Smooth muscle cell (in vitro differentiated cells): ENCODE measurements around the gene SLC2A9. TPM values are rescaled to one million over a fixed set of nuclear protein-coding genes. Genes with fewer than 3 reads are reported as not detected.
A peak's percentile ranks its signal among the peaks of the same experiment; 100 is the strongest.

ENCODE experiments used
- DNase-seq: peaks from one replicate; lab custom pipeline; 2025; ENCODE audit not compliant: unreplicated experiment; lab: John Stamatoyannopoulos, UW
- H2AFZ ChIP-seq: fragments of 200-600 bp; sonication (generic); 2 replicates; pipeline ENCODE4 v1.6.0; 2016; ENCODE audit warnings: antibody characterized with exemption, low read depth, mild to moderate bottlenecking
- H3F3A ChIP-seq: fragments of 200-600 bp; sonication (generic); 2 replicates; pipeline ENCODE4 v1.6.0; 2017; ENCODE audit warnings: antibody characterized with exemption, low read depth
- H3K27ac ChIP-seq: fragments of 200-600 bp; sonication (generic); 2 replicates; pipeline ENCODE4 v1.5.1; 2016; ENCODE audit warnings: low read depth, mild to moderate bottlenecking
- H3K27me3 ChIP-seq: fragments of 200-600 bp; sonication (generic); 2 replicates; pipeline ENCODE4 v1.6.1; 2016; ENCODE audit warnings: low read depth, mild to moderate bottlenecking
- H3K36me3 ChIP-seq: fragments of 200-600 bp; sonication (generic); 2 replicates; pipeline ENCODE4 v1.5.1; 2016; ENCODE audit warnings: low read depth
- H3K4me1 ChIP-seq: fragments of 200-600 bp; sonication (generic); 2 replicates; pipeline ENCODE4 v1.5.1; 2016; ENCODE audit warnings: low read depth
- H3K4me2 ChIP-seq: fragments of 200-600 bp; sonication (generic); 2 replicates; pipeline ENCODE4 v1.6.0; 2016; ENCODE audit warnings: mild to moderate bottlenecking
- H3K4me3 ChIP-seq: fragments of 200-600 bp; sonication (generic); 2 replicates; pipeline ENCODE4 v1.5.1; 2016; ENCODE audit warnings: mild to moderate bottlenecking
- H3K79me2 ChIP-seq: fragments of 200-600 bp; sonication (generic); 2 replicates; pipeline ENCODE4 v1.6.0; 2016; ENCODE audit warnings: low read depth, mild to moderate bottlenecking
- H3K9ac ChIP-seq: fragments of 200-600 bp; sonication (generic); 2 replicates; pipeline ENCODE4 v1.6.0; 2016; ENCODE audit warnings: low read depth
- H3K9me3 ChIP-seq: fragments of 200-600 bp; sonication (generic); replicated peaks from 2 replicates; pipeline ENCODE4 v1.5.1; 2016; ENCODE audit warnings: low read depth
- H4K20me1 ChIP-seq: fragments of 200-600 bp; sonication (generic); 2 replicates; pipeline ENCODE4 v1.6.0; 2016; ENCODE audit warnings: low read depth
- WGBS: methylation state at CpG from one replicate; pipeline ENCODE4 v1.1.7; 2016; ENCODE audit warnings: low lambda C conversion rate; 5-methylcytosine and 5-hydroxymethylcytosine counted together
- polyA plus RNA-seq: library from polyadenylated mRNA; unstranded; fragments of >200 nt; fragmentation: Nextera tagmentation; extraction: Ambion mirVana; gene quantifications from 2 replicates; pipeline ENCODE4 v1.2.1, GENCODE V29; 2016
- total RNA-seq: library from RNA; depleted of rRNA; stranded (reverse); fragments of >200 nt; gene quantifications from 2 replicates; pipeline ENCODE4 v1.2.3, GENCODE V29; 2014
- TF ChIP-seq, protein P1 (sequence below): fragments of 200-600 bp; sonication (generic); IDR thresholded peaks from 2 replicates; pipeline ENCODE4 v1.5.1; 2017; ENCODE audit warnings: borderline replicate concordance, mild to moderate bottlenecking, antibody characterized with exemption; ENCODE audit not compliant: insufficient read depth, poor library complexity, severe bottlenecking

SLC2A9 gene
- total and polyA plus RNA-seq, 2 experiments from 2014 or later: 1.3 to 2.2 TPM

DNA sequence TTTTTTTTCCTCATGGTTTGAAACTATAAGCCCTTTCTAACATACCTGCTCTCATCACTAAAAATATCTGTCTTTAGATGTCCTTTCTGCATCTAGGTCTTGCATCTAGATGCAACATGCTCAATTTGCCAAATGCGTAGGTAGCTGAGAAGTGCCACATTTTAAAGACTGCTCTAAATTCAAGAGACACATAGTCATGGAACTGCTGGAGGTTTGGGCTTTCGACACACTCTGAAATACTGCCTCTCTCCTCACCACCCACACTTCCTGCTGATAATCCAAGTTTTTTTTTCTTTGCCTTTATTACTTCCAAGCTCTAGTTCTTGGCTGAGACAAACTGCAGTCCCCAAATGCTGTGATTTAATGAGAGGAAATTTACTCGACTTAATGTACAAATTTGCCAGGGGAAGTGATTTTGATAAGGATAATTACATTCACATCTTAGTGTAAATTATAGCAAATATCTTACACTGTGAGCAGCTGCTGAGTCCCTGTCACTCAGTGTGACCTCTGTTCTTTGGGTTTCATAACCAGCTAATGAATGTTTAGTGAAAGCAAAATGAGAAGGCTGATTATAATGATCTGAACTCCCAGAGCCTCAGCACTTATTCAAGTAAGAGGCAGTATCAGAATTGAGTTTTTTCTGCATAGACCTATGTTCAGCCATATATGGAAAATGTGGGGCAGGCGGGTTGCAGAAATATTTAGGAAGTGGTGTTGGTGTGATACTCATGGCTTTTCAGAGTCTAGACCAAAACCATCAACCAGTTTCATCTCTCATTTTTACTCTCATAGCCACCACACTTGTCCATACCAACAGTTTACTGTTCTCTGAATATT is 208.6 kb downstream of the SLC2A9 start:
- no peak for DNase-seq
- 28% methylated on average over 4 of the region's 4 CpGs for WGBS

DNA sequence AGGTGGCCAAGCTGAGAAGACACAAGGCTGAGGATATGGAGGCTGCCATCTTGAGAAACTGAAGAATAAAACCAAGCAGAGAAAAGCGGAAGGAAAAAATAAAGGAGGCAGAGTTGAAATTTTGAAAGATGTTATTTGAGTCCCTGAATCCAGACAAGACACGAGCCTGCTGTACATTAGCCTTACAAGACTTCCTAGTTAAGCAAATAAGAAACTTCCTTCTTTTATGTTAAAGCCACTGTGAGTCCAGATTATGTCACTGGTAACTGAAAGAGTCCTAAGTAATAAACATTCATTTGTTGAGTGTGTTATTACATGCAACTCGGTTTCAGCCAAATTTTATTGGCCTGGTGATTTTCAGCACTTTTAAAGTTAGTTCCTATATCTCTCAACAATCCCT is 209.5 kb downstream of the SLC2A9 start:
- H2AFZ ChIP-seq: no peak overlapping the region
- peaks cover 11% of the 10 kb centered on the region for H3F3A ChIP-seq
- H3K79me2 ChIP-seq: no peaks in the 10 kb centered on the region
- no peaks in the 10 kb centered on the region for H3K36me3 ChIP-seq
- 47% methylated on average over 3 of the region's 3 CpGs for WGBS
- H3K9me3 ChIP-seq: no peaks in the 10 kb centered on the region
- DNase-seq: no peak
- no peak overlapping the region for H3K9ac ChIP-seq
- H3K27me3 ChIP-seq: peaks cover 42% of the 10 kb centered on the region
- H3K4me2 ChIP-seq: peak overlapping the region; percentile 71
- H4K20me1 ChIP-seq: no peaks in the 10 kb centered on the region
- H3K4me3 ChIP-seq: no peak overlapping the region
- H3K27ac ChIP-seq: no peak overlapping the region
- H3K4me1 ChIP-seq: peaks cover 7% of the 10 kb centered on the region
- TF ChIP-seq, protein P1, sequence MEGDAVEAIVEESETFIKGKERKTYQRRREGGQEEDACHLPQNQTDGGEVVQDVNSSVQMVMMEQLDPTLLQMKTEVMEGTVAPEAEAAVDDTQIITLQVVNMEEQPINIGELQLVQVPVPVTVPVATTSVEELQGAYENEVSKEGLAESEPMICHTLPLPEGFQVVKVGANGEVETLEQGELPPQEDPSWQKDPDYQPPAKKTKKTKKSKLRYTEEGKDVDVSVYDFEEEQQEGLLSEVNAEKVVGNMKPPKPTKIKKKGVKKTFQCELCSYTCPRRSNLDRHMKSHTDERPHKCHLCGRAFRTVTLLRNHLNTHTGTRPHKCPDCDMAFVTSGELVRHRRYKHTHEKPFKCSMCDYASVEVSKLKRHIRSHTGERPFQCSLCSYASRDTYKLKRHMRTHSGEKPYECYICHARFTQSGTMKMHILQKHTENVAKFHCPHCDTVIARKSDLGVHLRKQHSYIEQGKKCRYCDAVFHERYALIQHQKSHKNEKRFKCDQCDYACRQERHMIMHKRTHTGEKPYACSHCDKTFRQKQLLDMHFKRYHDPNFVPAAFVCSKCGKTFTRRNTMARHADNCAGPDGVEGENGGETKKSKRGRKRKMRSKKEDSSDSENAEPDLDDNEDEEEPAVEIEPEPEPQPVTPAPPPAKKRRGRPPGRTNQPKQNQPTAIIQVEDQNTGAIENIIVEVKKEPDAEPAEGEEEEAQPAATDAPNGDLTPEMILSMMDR: no peak

More for the DNA sequence above, 208.6 kb downstream of the SLC2A9 start:
- no peak overlapping the region for H3K4me3 ChIP-seq
- H3F3A ChIP-seq: peaks cover 11% of the 10 kb centered on the region
- H3K36me3 ChIP-seq: no peaks in the 10 kb centered on the region
- H3K27ac ChIP-seq: peak overlapping the region; percentile 49
- no peaks in the 10 kb centered on the region for H3K9me3 ChIP-seq
- no peaks in the 10 kb centered on the region for H3K79me2 ChIP-seq
- peaks cover 43% of the 10 kb centered on the region for H3K27me3 ChIP-seq
- H3K9ac ChIP-seq: no peak overlapping the region
- H2AFZ ChIP-seq: no peak overlapping the region
- peaks cover 7% of the 10 kb centered on the region for H3K4me1 ChIP-seq
- TF ChIP-seq, protein P1: no peak
- peak overlapping the region; percentile 71 for H3K4me2 ChIP-seq
- no peaks in the 10 kb centered on the region for H4K20me1 ChIP-seq

DNA sequence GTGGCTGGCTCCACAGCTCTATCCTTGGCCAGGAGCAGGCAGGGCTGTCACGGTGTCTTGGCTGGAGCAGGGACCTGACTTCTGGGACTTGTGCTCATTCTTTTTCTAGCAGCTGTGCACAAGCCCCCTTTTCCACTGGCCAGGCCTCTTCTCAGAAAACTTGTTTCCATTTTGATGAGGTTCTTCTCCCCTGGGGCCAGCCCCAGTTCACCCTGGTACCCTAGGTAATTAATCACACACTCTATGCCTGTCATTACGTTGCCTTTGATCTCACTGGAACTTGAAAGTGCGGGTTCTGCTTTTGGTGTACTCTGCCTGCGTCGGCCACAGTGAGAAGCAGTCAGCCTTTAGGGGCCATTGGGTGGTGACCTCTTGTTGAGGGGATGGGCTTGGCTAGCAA is 213.2 kb downstream of the SLC2A9 start:
- Histone ChIP-seq H3K4me2 (no peak overlapping the region), H3K4me3 (no peak overlapping the region), H2AFZ (no peak overlapping the region), H3K9me3 (no peaks in the 10 kb centered on the region), H3K4me1 (peaks cover 7% of the 10 kb centered on the region), H3K27ac (no peak overlapping the region), H3K9ac (no peak overlapping the region), H3F3A (peaks cover 11% of the 10 kb centered on the region), H3K79me2 (no peaks in the 10 kb centered on the region), H4K20me1 (no peaks in the 10 kb centered on the region), H3K27me3 (peaks cover 11% of the 10 kb centered on the region), H3K36me3 (no peaks in the 10 kb centered on the region)
- TF ChIP-seq, protein P1: no peak
- 94% methylated on average over 5 of the region's 5 CpGs for WGBS
- DNase-seq: no peak
